Neutrophil (primary cell): ENCODE data around the gene SHE.

Experiments used
- H3K27ac ChIP-seq: fragments of 200-600 bp; sonication (generic); 2 replicates; pipeline ENCODE4 v1.5.1; 2016; ENCODE audit warnings: mild to moderate bottlenecking, moderate library complexity
- H3K27me3 ChIP-seq: fragments of 200-600 bp; sonication (generic); 2 replicates; pipeline ENCODE4 v1.6.0; 2016; ENCODE audit warnings: mild to moderate bottlenecking
- H3K36me3 ChIP-seq: fragments of 200-600 bp; sonication (generic); 2 replicates; pipeline ENCODE4 v1.5.1; 2017
- H3K4me1 ChIP-seq, 2 experiments: fragments of 200-600 bp in 1 of 2; sonication (generic) in 1 of 2; 1 replicate in 1 of 2; 2 replicates in 1 of 2; pipeline versions ENCODE4 v1.5.1 to v1.6.1; 2013 to 2016; ENCODE audit warnings: low read depth in 1 of 2, low read length in 1 of 2, mild to moderate bottlenecking in 1 of 2, moderate library complexity in 1 of 2; ENCODE audit not compliant: control insufficient read depth in 1 of 2, insufficient read depth in 1 of 2
- H3K4me3 ChIP-seq, 2 experiments: fragments of 200-600 bp in 1 of 2; sonication (generic) in 1 of 2; 1 replicate in 1 of 2; 2 replicates in 1 of 2; pipeline ENCODE4 v1.5.1; 2013 to 2016; ENCODE audit warnings: low read depth in 1 of 2, low read length in 1 of 2, mild to moderate bottlenecking in 1 of 2, moderate library complexity in 1 of 2
- H3K9me3 ChIP-seq: fragments of 200-600 bp; sonication (generic); 2 replicates; pipeline ENCODE4 v1.5.1; 2016
- TF ChIP-seq, protein P1 (sequence below): fragments of 200-600 bp; sonication (generic); IDR thresholded peaks from 2 replicates; pipeline ENCODE4 v1.5.1; 2016; ENCODE audit warnings: antibody characterized with exemption

SHE gene

DNA sequence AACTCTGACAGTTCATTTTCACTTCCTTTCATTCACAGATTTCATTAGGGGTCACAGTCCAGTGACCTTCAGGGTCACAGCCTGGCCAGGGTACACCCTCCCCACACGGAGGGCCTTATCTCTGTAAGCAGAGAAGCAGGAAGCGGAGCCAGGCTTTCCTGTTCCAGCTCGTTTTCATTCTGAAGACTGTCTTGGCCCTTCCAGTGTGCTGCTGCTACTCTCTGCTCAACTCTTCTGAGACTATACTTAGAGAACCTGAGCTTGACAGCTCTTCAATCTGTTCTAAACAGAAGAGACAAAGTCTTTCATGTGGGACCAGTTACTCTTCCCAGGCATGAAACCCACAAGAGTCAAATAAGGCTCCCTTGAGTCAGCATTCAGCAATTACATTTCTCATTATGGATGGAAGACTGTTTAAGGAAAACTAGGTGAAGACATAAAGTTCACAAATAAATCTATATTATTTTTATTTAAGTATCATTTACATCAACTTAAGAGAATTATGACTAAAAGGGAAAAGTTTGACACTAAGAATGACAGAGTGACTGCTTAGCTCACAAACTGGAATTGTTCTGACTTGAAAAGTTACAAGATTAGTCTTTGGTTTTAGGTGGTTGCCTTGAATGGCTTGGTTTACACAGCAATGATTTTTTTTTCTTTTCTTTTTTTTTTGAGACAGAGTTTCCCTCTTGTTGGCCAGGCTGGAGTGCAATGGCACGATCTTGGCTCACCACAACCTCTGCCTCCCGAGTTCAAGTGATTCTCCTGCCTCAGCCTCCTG is 5.0 kb downstream of the SHE start:
- H3K36me3 ChIP-seq = no peaks in the 10 kb centered on the region
- H3K4me3 ChIP-seq = no peak overlapping the region
- peaks cover 68% of the 10 kb centered on the region for H3K27me3 ChIP-seq
- H3K9me3 ChIP-seq = no peaks in the 10 kb centered on the region
- peaks cover 29 to 45% of the 10 kb centered on the region in 2 experiments for H3K4me1 ChIP-seq
- no peak overlapping the region for H3K27ac ChIP-seq
- TF ChIP-seq, protein P1, sequence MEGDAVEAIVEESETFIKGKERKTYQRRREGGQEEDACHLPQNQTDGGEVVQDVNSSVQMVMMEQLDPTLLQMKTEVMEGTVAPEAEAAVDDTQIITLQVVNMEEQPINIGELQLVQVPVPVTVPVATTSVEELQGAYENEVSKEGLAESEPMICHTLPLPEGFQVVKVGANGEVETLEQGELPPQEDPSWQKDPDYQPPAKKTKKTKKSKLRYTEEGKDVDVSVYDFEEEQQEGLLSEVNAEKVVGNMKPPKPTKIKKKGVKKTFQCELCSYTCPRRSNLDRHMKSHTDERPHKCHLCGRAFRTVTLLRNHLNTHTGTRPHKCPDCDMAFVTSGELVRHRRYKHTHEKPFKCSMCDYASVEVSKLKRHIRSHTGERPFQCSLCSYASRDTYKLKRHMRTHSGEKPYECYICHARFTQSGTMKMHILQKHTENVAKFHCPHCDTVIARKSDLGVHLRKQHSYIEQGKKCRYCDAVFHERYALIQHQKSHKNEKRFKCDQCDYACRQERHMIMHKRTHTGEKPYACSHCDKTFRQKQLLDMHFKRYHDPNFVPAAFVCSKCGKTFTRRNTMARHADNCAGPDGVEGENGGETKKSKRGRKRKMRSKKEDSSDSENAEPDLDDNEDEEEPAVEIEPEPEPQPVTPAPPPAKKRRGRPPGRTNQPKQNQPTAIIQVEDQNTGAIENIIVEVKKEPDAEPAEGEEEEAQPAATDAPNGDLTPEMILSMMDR = no peak

DNA sequence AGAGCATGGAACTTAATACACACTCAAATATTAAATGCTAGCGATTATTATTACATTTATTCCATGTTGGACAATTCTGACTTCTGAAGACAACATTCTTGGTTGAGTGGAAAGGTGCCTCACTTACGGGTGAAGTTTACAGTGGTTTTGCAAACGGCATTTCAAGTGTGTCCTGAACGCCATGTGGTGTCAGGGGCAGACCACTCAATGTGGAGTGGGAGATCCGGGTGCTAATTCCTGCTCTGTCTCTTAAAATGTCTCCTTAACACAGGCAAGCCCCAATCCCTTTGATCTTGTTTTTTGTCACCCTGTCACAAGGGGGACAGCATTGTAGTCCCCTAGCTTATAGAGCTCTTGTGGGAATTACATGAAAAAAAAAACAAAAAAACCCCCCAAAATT is 5.8 kb downstream of the SHE start:
- TF ChIP-seq, protein P1 = no peak
- no peaks in the 10 kb centered on the region for H3K9me3 ChIP-seq
- H3K27me3 ChIP-seq = peaks cover 60% of the 10 kb centered on the region
- H3K36me3 ChIP-seq = no peaks in the 10 kb centered on the region
- H3K4me1 ChIP-seq = peaks cover 29 to 46% of the 10 kb centered on the region in 2 experiments
- H3K27ac ChIP-seq = no peak overlapping the region
- H3K4me3 ChIP-seq = no peak overlapping the region

DNA sequence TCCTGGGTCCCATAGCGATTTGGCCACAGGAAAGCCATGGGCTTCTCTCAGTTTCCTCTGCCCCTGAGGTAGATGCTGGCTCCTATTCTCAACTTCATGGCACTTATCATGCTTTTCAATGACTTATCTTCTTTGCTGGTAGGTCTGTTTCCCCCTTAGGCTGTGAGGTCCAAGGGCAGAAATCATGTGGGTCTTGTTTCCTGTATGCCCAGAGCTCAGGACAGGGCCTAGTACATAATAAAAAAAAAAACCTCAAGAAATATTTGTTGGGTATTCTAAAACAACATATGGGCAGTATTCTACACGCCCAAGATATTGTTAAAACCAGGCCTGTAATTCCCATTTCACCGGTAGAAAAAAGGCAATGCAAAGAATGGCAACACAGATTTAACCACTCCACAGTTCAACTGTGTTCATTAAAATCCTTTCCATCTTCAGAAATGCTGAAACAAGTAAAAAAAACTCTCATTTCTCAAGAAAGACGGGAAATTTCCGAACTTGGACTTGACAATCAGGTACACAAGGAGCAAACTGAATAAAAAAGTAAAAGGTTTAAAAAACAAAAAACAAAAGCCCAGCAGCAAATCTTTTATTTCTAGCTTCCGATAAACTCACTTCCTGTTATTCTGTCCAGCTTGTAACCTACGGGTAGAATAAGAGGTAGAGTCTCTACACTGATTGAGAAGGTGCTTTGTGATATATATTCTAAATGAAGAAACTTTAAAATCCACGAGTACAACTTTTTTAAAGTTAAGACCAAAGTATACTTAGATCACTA is 6.5 kb downstream of the SHE start:
- Histone ChIP-seq H3K4me3 (no peak overlapping the region), H3K4me1 (peaks cover 27 to 43% of the 10 kb centered on the region in 2 experiments), H3K27me3 (peaks cover 53% of the 10 kb centered on the region), H3K9me3 (no peaks in the 10 kb centered on the region), H3K36me3 (no peaks in the 10 kb centered on the region), H3K27ac (no peak overlapping the region)
- TF ChIP-seq, protein P1 = no peak

DNA sequence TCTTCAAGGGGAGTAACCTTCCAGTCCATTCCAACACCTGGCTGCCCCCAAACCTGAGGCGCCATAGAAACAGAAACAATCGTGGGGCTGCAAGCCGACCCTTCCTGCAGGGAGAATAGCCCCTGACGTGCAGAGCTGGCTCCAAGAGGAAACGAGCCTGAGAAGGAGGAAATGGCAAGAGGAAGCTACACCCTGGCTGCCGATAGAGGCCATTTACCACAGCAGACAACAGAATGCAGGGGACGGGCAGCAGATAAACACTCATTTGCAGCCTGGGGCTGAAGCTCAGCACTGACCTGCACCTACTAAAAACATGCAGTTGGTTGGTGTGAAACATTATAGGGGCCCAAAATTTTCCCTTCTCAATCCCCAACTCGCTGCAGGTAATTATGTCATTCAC is 8.9 kb downstream of the SHE start:
- peaks cover 29% of the 10 kb centered on the region for H3K27me3 ChIP-seq
- H3K27ac ChIP-seq = peak overlapping the region; percentile 72
- H3K4me1 ChIP-seq = peaks cover 28 to 30% of the 10 kb centered on the region in 2 experiments
- H3K36me3 ChIP-seq = no peaks in the 10 kb centered on the region
- TF ChIP-seq, protein P1 = no peak
- H3K9me3 ChIP-seq = no peaks in the 10 kb centered on the region
- H3K4me3 ChIP-seq = peak overlapping the region in 1 of 2 experiments; percentile 2

DNA sequence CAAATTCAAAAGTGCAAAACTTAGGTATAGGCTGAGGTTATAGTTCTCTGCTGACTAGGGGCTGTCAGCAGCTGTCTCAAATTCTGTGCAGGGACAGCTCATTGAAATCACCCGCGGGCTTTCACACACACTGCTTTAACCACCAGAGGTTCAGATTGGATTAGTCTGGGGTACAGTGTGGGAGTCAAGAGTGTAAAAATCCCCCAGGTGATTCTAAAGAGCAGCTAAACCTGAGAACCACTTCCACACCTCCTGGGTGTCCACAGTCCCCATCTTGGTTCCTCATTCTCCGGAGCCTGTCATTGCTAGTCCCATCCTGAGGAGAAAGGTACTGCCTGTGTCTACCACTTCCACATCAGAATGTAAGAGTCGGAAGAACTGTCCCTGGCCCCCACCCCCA is 10.1 kb downstream of the SHE start:
- Histone ChIP-seq H3K4me3 (no peak overlapping the region), H3K36me3 (no peaks in the 10 kb centered on the region), H3K27ac (peak overlapping the region; percentile 72), H3K4me1 (peaks cover 30% of the 10 kb centered on the region in 2 experiments), H3K27me3 (peaks cover 18% of the 10 kb centered on the region), H3K9me3 (no peaks in the 10 kb centered on the region)
- TF ChIP-seq, protein P1 = no peak
